Stimulated activated CD8-positive, alpha-beta memory T cell treated with anti-CD3 and anti-CD28 coated beads, Interleukin-15, amount 100 ng/mL, for 4 hours (primary cell): Measurements from ENCODE around the gene PTCD1.

Experiments used
- DNase-seq, 2 donors: peaks; one replicate each; pipeline ENCODE4 v3.0.0-alpha.2; 2020; ENCODE audit warnings: low read depth in 2 of 2

Gene PTCD1

GRCh38 chr7:99369767-99370391, 68.7 kb downstream of the PTCD1 start:
- no peak for DNase-seq

GRCh38 chr7:99368750-99369389, 69.7 kb downstream of the PTCD1 start:
- DNase-seq, result no peak
